Measurements from ENCODE around the gene STC2. TPM values are rescaled to one million over a fixed set of nuclear protein-coding genes. Genes with fewer than 3 reads are reported as not detected.
A peak's percentile ranks its signal among the peaks of the same experiment; 100 is the strongest.

The STC2 gene
- total RNA-seq, 1 experiment from 2014 or later: 57.0 TPM

- Mint-ChIP-seq H3K27me3 (ENCODE audit: low read depth) (peaks cover 8% of the 10 kb centered on the region), H3K27ac (peak overlapping the region; percentile 98; the same call in 1 of the 2 replicates), H3K9me3 (0 out of 2 replicates have a peak, but pooled peaks cover 3% of the 10 kb centered on the region), H3K4me3 (peak overlapping the region; percentile 96), H3K36me3 (peaks cover 18% of the 10 kb centered on the region), H3K4me1 (peaks cover 48% of the 10 kb centered on the region)
- peak; percentile 87 for TF ChIP-seq USF1 (CRISPR knock-in tag; IDR thresholded peaks at IDR 0.05)
- peak; percentile 94 for TF ChIP-seq ZNF281 (CRISPR knock-in tag; IDR thresholded peaks at IDR 0.05)
- peak; percentile 19; the same call in 1 of the 2 replicates for TF ChIP-seq FOXK1 (CRISPR knock-in tag; IDR thresholded peaks at IDR 0.05)
- 0 out of 2 replicates have a peak, but pooled peaks have one; percentile 37 for TF ChIP-seq ETV6 (CRISPR knock-in tag; IDR thresholded peaks at IDR 0.05)
- TF ChIP-seq ZNF263 (CRISPR knock-in tag; IDR thresholded peaks at IDR 0.05; ENCODE audit: low read depth): no peak
- TF ChIP-seq TP53 (CRISPR knock-in tag; IDR thresholded peaks at IDR 0.05): 0 out of 2 replicates have a peak, but pooled peaks have one; percentile 38
- peak; percentile 72 for TF ChIP-seq ZNF423 (CRISPR knock-in tag; IDR thresholded peaks at IDR 0.05)
- TF ChIP-seq TEAD1 (CRISPR knock-in tag; IDR thresholded peaks at IDR 0.05): peak; percentile 13; the same call in 1 of the 2 replicates
- no peak for TF ChIP-seq ZBTB21 (CRISPR knock-in tag; IDR thresholded peaks at IDR 0.05; ENCODE audit: borderline replicate concordance)
- TF ChIP-seq FOXP4 (CRISPR knock-in tag; IDR thresholded peaks at IDR 0.05): peak; percentile 56; the same call in 1 of the 2 replicates
- peak; percentile 52 for TF ChIP-seq FOXP1 (CRISPR knock-in tag; IDR thresholded peaks at IDR 0.05; ENCODE audit: borderline replicate concordance)
- no peak for TF ChIP-seq PRDM15 (CRISPR knock-in tag; IDR thresholded peaks at IDR 0.05)
- peak; percentile 97 for TF ChIP-seq MAX (CRISPR knock-in tag; IDR thresholded peaks at IDR 0.05)
- TF ChIP-seq USF2 (CRISPR knock-in tag; IDR thresholded peaks at IDR 0.05): peak; percentile 83
- TF ChIP-seq GABPB1 (CRISPR knock-in tag; IDR thresholded peaks at IDR 0.05): peak; percentile 99
- 0 out of 2 replicates have a peak, but pooled peaks have one; percentile 14 for TF ChIP-seq ESRRA (CRISPR knock-in tag; IDR thresholded peaks at IDR 0.05; ENCODE audit: borderline replicate concordance)
- no peak for TF ChIP-seq MYBL2 (CRISPR knock-in tag; IDR thresholded peaks at IDR 0.05)
- no peak for TF ChIP-seq ELF4 (CRISPR knock-in tag; IDR thresholded peaks at IDR 0.05; ENCODE audit: low read depth)
- CTCF ChIA-PET: interaction anchor here (0.7 to 8.1 kb wide), 12 partner anchors 9 to 988 kb away, joined by 3 to 169 read pairs (median 3); no protein-coding TSS in a partner anchor
- peak; percentile 5 for ATAC-seq
- POLR2A ChIA-PET: interaction anchor here (0.6 to 5.3 kb wide), 10 partner anchors 8 to 997 kb away, joined by 3 to 79 read pairs (median 4); partner anchors contain the start of gene ATP6V0E1
- peak; percentile 87 for DNase-seq (ENCODE audit: low spot score)
Measured at GRCh38 chr5:173329491-173330337, 1.5 kb upstream of the STC2 start.

All from WTC11 (cell line).